Measurements from ENCODE around the gene TRIML1.

DNA sequence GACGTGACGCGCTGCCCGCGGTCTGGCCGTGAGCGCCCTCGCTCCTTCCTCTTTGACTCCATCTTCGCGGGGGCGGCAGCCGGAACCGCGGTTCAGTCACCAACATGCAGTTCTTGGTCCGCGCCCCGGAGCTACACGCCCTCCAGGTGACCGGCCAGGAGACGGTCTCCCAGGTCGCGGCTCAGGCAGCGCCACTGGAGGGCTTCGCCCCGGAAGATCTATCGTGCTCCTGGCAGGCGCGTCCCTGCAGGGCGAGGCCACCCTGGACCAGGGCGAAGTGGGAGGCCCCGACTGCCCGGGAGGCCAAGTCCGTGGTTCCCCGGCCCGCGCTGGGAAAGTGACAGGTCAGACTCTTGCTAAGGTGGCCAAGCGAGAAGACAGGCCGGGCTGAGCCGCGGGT, 32.8 kb upstream of the TRIML1 start:
- TF ChIP-seq EZH2 (IDR thresholded peaks at IDR 0.05; ENCODE audit: insufficient read depth, poor library complexity, severe bottlenecking) = no peak
- no peak for TF ChIP-seq EZH2phosphoT487 (IDR thresholded peaks at IDR 0.05; ENCODE audit: insufficient read depth, low read depth)
